ENCODE results near the gene NAV2. TPM values are rescaled to one million over a fixed set of nuclear protein-coding genes. Genes with fewer than 3 reads are reported as not detected.

The NAV2 gene
- total and polyA plus RNA-seq, 9 donors: 25.7 to 70.6 (median 46.1) TPM

DNA sequence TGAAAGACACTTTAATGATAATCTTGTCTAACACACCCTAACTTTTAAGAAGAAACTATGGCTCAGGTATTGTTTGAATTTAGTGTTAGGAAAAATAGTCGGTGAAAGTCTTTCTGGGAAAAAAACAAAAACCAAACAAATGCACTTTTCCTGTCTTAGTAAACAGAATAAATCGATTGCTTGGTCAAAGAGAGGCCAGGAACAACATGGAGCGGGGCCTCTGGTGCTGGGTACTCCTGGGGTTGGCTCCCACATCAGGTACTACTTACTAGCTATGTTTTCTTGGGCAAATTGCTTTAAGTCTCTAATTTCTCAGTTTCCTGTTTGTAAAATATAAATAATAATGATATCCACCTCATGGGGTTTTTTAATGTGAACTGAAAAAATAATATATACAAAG, 46.8 kb downstream of the NAV2 start:
- Histone ChIP-seq H3K4me3 (ENCODE audit: low read length) (no peak overlapping the region), H3K36me3 (ENCODE audit: control insufficient read depth, insufficient read depth, low read length) (no peaks in the 10 kb centered on the region), H3K4me1 (ENCODE audit: control insufficient read depth, insufficient read depth, low read length) (peaks cover 8% of the 10 kb centered on the region), H3K9me3 (replicated peaks; ENCODE audit: control insufficient read depth, low read depth, low read length) (no peaks in the 10 kb centered on the region), H3K27ac (ENCODE audit: low read length) (no peak overlapping the region), H3K27me3 (ENCODE audit: control insufficient read depth, insufficient read depth, low read length) (no peaks in the 10 kb centered on the region)
- WGBS (ENCODE audit: insufficient coverage): no CpG with 5 or more reads among the region's 3 CpGs
- DNase-seq: no peak

- no peak overlapping the region for H3K27ac ChIP-seq (ENCODE audit: low read length)
- no peaks in the 10 kb centered on the region for H3K9me3 ChIP-seq (replicated peaks; ENCODE audit: control insufficient read depth, low read depth, low read length)
- 89% methylated on average over 1 of the region's 1 CpG for WGBS (ENCODE audit: insufficient coverage)
- no peak for DNase-seq
- no peaks in the 10 kb centered on the region for H3K4me1 ChIP-seq (ENCODE audit: control insufficient read depth, insufficient read depth, low read length)
- no peaks in the 10 kb centered on the region for H3K36me3 ChIP-seq (ENCODE audit: control insufficient read depth, insufficient read depth, low read length)
- peaks cover 3% of the 10 kb centered on the region for H3K27me3 ChIP-seq (ENCODE audit: control insufficient read depth, insufficient read depth, low read length)
- H3K4me3 ChIP-seq (ENCODE audit: low read length): no peak overlapping the region
Observed at GRCh38 chr11:19762266-19762665, 49.6 kb downstream of the NAV2 start.

GRCh38 chr11:19763330-19763729, 50.7 kb downstream of the NAV2 start:
- DNase-seq: no peak
- H3K4me1 ChIP-seq (ENCODE audit: control insufficient read depth, insufficient read depth, low read length): no peaks in the 10 kb centered on the region
- H3K27ac ChIP-seq (ENCODE audit: low read length): no peak overlapping the region
- H3K27me3 ChIP-seq (ENCODE audit: control insufficient read depth, insufficient read depth, low read length): peaks cover 3% of the 10 kb centered on the region
- H3K36me3 ChIP-seq (ENCODE audit: control insufficient read depth, insufficient read depth, low read length): no peaks in the 10 kb centered on the region
- no peaks in the 10 kb centered on the region for H3K9me3 ChIP-seq (replicated peaks; ENCODE audit: control insufficient read depth, low read depth, low read length)
- WGBS (ENCODE audit: insufficient coverage): 80% methylated on average over 6 of the region's 7 CpGs
- no peak overlapping the region for H3K4me3 ChIP-seq (ENCODE audit: low read length)

GRCh38 chr11:19766206-19766605, 53.6 kb downstream of the NAV2 start:
- no peak for DNase-seq
- Histone ChIP-seq H3K4me3 (ENCODE audit: low read length) (no peak overlapping the region), H3K9me3 (replicated peaks; ENCODE audit: control insufficient read depth, low read depth, low read length) (no peaks in the 10 kb centered on the region), H3K4me1 (ENCODE audit: control insufficient read depth, insufficient read depth, low read length) (no peaks in the 10 kb centered on the region), H3K36me3 (ENCODE audit: control insufficient read depth, insufficient read depth, low read length) (no peaks in the 10 kb centered on the region), H3K27ac (ENCODE audit: low read length) (no peak overlapping the region), H3K27me3 (ENCODE audit: control insufficient read depth, insufficient read depth, low read length) (peaks cover 3% of the 10 kb centered on the region)
- WGBS (ENCODE audit: insufficient coverage): 60% methylated on average over 3 of the region's 3 CpGs

GRCh38 chr11:19766810-19767209, 54.2 kb downstream of the NAV2 start:
- Histone ChIP-seq H3K4me3 (ENCODE audit: low read length) (no peak overlapping the region), H3K27ac (ENCODE audit: low read length) (no peak overlapping the region), H3K4me1 (ENCODE audit: control insufficient read depth, insufficient read depth, low read length) (no peaks in the 10 kb centered on the region), H3K27me3 (ENCODE audit: control insufficient read depth, insufficient read depth, low read length) (peaks cover 3% of the 10 kb centered on the region), H3K36me3 (ENCODE audit: control insufficient read depth, insufficient read depth, low read length) (no peaks in the 10 kb centered on the region), H3K9me3 (replicated peaks; ENCODE audit: control insufficient read depth, low read depth, low read length) (no peaks in the 10 kb centered on the region)
- 75% methylated on average over 1 of the region's 1 CpG for WGBS (ENCODE audit: insufficient coverage)
- no peak for DNase-seq

DNA sequence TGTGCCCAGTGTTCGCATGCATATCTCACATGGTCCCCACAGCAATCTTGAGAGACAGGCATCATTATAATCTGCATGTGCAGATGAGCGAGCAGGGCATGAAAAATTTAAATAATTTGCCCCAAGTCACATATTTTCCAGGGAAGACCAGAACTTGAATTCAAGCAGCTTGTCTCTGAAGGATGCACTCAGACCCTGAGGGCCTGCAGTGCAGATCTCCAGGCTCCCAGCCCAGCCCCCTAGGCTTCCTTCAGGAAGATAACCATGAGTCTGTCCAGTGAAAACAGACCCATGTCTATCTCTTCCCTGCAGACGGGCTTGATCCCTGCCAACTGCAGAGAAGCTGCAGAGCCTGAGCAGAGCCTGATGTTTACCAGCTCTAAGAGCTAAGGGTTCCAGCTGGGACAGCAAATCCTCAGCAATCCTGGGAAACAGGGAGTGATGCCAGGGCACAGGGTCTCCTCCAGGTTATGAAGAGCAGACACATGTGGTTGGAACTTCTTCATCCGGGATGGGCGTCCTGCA, 55.1 kb downstream of the NAV2 start:
- WGBS (ENCODE audit: insufficient coverage): 79% methylated on average over 3 of the region's 5 CpGs
- H3K27ac ChIP-seq (ENCODE audit: low read length): no peak overlapping the region

DNA sequence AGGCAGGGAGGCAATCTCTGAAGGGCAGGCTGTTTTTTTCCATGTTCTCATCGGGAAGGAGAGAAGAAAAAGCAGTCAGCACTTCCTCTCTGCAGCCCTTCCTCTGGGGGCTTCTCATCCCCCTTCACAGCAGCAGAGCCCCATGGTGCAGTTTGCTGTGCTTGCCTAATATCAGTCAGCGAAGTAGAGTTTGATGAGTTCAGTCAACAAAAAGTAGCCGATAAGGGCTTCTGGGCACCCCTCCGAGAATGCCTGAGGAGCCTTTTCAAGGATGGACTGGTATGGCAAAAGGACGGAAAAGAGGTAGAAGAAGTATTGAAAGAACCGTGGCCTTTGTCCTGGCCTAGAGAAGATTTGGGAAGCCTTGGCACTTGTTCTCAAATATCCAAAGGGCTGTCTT, 55.6 kb downstream of the NAV2 start:
- DNase-seq: no peak
- 90% methylated on average over 5 of the region's 6 CpGs for WGBS (ENCODE audit: insufficient coverage)
- Histone ChIP-seq H3K27me3 (ENCODE audit: control insufficient read depth, insufficient read depth, low read length) (peaks cover 3% of the 10 kb centered on the region), H3K4me1 (ENCODE audit: control insufficient read depth, insufficient read depth, low read length) (no peaks in the 10 kb centered on the region), H3K9me3 (replicated peaks; ENCODE audit: control insufficient read depth, low read depth, low read length) (no peaks in the 10 kb centered on the region), H3K4me3 (ENCODE audit: low read length) (no peak overlapping the region), H3K27ac (ENCODE audit: low read length) (no peak overlapping the region), H3K36me3 (ENCODE audit: control insufficient read depth, insufficient read depth, low read length) (no peaks in the 10 kb centered on the region)

More for the DNA sequence above, 55.1 kb downstream of the NAV2 start:
- H3K36me3 ChIP-seq (ENCODE audit: control insufficient read depth, insufficient read depth, low read length): no peaks in the 10 kb centered on the region
- H3K4me1 ChIP-seq (ENCODE audit: control insufficient read depth, insufficient read depth, low read length): no peaks in the 10 kb centered on the region
- peaks cover 3% of the 10 kb centered on the region for H3K27me3 ChIP-seq (ENCODE audit: control insufficient read depth, insufficient read depth, low read length)
- no peak overlapping the region for H3K4me3 ChIP-seq (ENCODE audit: low read length)
- no peaks in the 10 kb centered on the region for H3K9me3 ChIP-seq (replicated peaks; ENCODE audit: control insufficient read depth, low read depth, low read length)
- no peak for DNase-seq

DNA sequence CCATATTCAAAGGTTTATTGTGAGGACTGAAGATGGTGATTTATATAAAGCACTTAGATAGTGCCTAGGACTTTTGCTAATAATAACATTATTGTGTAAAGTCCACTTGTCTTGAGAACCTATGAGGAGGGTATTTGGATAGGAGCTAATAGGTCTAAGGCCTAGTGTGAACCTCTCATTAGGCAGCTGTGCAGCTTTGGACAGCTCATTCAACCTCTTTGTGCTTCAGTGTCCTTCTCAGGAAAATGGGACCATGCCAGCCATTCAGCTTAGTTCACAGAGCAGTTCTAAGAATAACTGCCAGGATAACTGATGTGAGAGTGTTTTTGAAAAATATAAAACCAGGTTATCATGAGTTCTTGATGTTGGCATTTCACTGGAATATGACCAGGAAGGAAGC, 56.2 kb downstream of the NAV2 start:
- H3K9me3 ChIP-seq (replicated peaks; ENCODE audit: control insufficient read depth, low read depth, low read length): no peaks in the 10 kb centered on the region
- H3K36me3 ChIP-seq (ENCODE audit: control insufficient read depth, insufficient read depth, low read length): no peaks in the 10 kb centered on the region
- no peak for DNase-seq
- no peak overlapping the region for H3K27ac ChIP-seq (ENCODE audit: low read length)
- no peaks in the 10 kb centered on the region for H3K4me1 ChIP-seq (ENCODE audit: control insufficient read depth, insufficient read depth, low read length)
- peaks cover 3% of the 10 kb centered on the region for H3K27me3 ChIP-seq (ENCODE audit: control insufficient read depth, insufficient read depth, low read length)
- H3K4me3 ChIP-seq (ENCODE audit: low read length): no peak overlapping the region

GRCh38 chr11:19769820-19770219, 57.2 kb downstream of the NAV2 start:
- 17% methylated on average over 1 of the region's 1 CpG for WGBS (ENCODE audit: insufficient coverage)
- Histone ChIP-seq H3K27ac (ENCODE audit: low read length) (no peak overlapping the region), H3K9me3 (replicated peaks; ENCODE audit: control insufficient read depth, low read depth, low read length) (no peaks in the 10 kb centered on the region), H3K4me3 (ENCODE audit: low read length) (no peak overlapping the region), H3K4me1 (ENCODE audit: control insufficient read depth, insufficient read depth, low read length) (no peaks in the 10 kb centered on the region), H3K27me3 (ENCODE audit: control insufficient read depth, insufficient read depth, low read length) (peaks cover 3% of the 10 kb centered on the region), H3K36me3 (ENCODE audit: control insufficient read depth, insufficient read depth, low read length) (no peaks in the 10 kb centered on the region)
- no peak for DNase-seq

GRCh38 chr11:19770277-19770676, 57.6 kb downstream of the NAV2 start:
- no peak for DNase-seq
- Histone ChIP-seq H3K9me3 (replicated peaks; ENCODE audit: control insufficient read depth, low read depth, low read length) (no peaks in the 10 kb centered on the region), H3K27me3 (ENCODE audit: control insufficient read depth, insufficient read depth, low read length) (peaks cover 3% of the 10 kb centered on the region), H3K4me3 (ENCODE audit: low read length) (no peak overlapping the region), H3K27ac (ENCODE audit: low read length) (no peak overlapping the region), H3K36me3 (ENCODE audit: control insufficient read depth, insufficient read depth, low read length) (no peaks in the 10 kb centered on the region), H3K4me1 (ENCODE audit: control insufficient read depth, insufficient read depth, low read length) (no peaks in the 10 kb centered on the region)
- WGBS (ENCODE audit: insufficient coverage): 0% methylated on average over 1 of the region's 2 CpGs

DNA sequence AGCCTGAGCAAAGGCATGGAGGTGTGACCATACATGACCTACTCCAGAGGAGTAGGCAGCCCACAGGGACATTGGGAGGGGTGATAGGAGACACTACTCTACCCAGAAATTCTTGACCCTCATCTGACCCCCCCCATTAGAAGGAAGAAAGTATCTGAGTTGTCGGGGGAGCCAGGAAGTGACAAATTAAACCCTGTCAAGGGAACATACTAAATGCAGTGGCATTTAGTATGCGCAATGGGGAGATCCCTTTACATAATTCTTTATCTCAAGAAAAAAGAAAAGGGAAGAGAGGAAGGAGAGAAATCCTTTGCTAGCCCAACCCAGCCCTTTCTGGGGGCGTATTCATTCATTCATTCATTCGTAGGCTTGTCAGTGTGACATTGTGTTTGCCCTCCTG, 58.8 kb downstream of the NAV2 start:
- no peaks in the 10 kb centered on the region for H3K4me1 ChIP-seq (ENCODE audit: control insufficient read depth, insufficient read depth, low read length)
- DNase-seq: no peak
- no peak overlapping the region for H3K27ac ChIP-seq (ENCODE audit: low read length)
- H3K36me3 ChIP-seq (ENCODE audit: control insufficient read depth, insufficient read depth, low read length): no peaks in the 10 kb centered on the region
- H3K9me3 ChIP-seq (replicated peaks; ENCODE audit: control insufficient read depth, low read depth, low read length): no peaks in the 10 kb centered on the region
- no peak overlapping the region for H3K4me3 ChIP-seq (ENCODE audit: low read length)
- WGBS (ENCODE audit: insufficient coverage): no CpG with 5 or more reads among the region's 4 CpGs
- peaks cover 8% of the 10 kb centered on the region for H3K27me3 ChIP-seq (ENCODE audit: control insufficient read depth, insufficient read depth, low read length)
